Right ventricle myocardium superior (tissue), 1 donor: ENCODE data around the gene DHTKD1. TPM values are rescaled to one million over a fixed set of nuclear protein-coding genes. Genes with fewer than 3 reads are reported as not detected.

ENCODE experiments used
- microRNA-seq: library from miRNA; unstranded; fragments of <30 nt; microRNA quantifications from one replicate; pipeline ENCODE4 v1.2.0, GENCODE V29; 2020
- total RNA-seq: library from RNA; stranded (reverse); fragmentation: NEBNext Ultra II Directional; extraction: Animal tissue kit (Norgen Biotek cat#: 25700); gene quantifications from one replicate; pipeline ENCODE4 v1.2.1, GENCODE V29; 2021
- donor health status: DM: no; HTN: yes; CAD: no; lungs with severe emphysema.

DHTKD1 gene
- total RNA-seq, 1 donor from 2014 or later, result 22.8 TPM

Small RNAs within 50 kb of the gene (microRNA-seq; reads per million reads assigned to microRNA genes)
- not detected for gene MIR548AK

Other genes starting within 250 kb of the DHTKD1 start
- 0.97 TPM for gene PROSER2, start 245.6 kb upstream of the DHTKD1 start, total RNA-seq
- gene UPF2, start 26.1 kb upstream of the DHTKD1 start, total RNA-seq, result 19.8 TPM
- gene SEC61A2, start 60.7 kb downstream of the DHTKD1 start, total RNA-seq, result 9.7 TPM
- 10.0 TPM for gene NUDT5, start 126.9 kb downstream of the DHTKD1 start, total RNA-seq
- 49.5 TPM for gene CDC123, start 127.2 kb downstream of the DHTKD1 start, total RNA-seq